DMS153 treated with DMSO at 0.1 percent for 48 hours (cell line): ENCODE results near the gene BBX.

Source experiments
- DNase-seq: peaks from one replicate; lab custom pipeline; 2025; ENCODE audit not compliant: unreplicated experiment; lab: John Stamatoyannopoulos, UW

BBX gene

DNA sequence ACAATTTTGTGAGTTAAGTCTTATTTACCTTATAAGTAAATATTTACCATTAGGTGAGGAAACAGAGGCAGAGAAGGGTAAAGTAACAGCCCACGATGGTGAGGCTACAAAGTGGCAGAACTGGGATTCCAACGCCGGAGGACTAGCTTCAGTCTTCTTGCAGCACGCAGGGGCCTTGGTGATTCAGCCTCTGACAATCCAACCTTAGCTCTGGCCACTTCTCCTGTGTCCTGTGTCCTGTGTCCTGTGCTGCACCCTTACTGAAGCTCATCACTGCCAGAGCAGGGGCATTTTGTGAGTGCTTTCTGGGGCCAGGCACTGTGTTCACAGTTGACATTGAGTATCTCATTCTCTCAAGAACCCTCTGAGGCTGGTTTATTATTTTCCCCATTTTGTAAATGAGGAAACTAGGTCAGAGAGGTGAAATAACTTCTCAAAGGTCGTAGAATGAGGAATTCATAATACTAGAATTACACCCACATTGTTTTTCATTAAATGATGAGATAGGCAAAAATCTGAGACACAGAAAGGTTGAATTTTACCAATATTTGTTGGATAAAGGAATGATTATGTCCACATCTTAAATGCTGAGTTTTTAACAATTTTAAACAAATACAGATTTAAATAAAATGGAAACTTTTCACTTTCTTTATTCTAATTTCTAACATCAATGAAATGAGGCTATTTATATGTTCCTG, 215.9 kb downstream of the BBX start:
- DNase-seq, result no peak

DNA sequence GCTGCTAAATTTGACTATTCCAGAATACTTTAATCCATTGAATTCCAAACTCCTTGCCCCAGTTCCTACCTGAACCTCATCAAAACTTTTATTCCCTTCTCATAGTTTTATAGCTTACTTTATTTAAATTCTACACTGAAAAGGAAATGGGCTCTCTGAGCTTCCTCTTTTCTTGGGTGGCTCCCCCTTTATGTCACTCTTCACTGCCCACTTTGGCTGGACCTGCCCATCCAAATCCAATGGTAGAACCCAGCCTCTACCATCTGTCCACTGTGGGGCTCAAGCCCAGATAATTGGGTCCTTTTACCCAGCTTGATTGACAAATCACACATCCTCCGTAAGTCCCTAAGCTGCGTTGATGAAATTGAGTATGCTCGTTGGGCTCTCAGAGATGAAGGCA, 216.5 kb downstream of the BBX start:
- no peak for DNase-seq

DNA sequence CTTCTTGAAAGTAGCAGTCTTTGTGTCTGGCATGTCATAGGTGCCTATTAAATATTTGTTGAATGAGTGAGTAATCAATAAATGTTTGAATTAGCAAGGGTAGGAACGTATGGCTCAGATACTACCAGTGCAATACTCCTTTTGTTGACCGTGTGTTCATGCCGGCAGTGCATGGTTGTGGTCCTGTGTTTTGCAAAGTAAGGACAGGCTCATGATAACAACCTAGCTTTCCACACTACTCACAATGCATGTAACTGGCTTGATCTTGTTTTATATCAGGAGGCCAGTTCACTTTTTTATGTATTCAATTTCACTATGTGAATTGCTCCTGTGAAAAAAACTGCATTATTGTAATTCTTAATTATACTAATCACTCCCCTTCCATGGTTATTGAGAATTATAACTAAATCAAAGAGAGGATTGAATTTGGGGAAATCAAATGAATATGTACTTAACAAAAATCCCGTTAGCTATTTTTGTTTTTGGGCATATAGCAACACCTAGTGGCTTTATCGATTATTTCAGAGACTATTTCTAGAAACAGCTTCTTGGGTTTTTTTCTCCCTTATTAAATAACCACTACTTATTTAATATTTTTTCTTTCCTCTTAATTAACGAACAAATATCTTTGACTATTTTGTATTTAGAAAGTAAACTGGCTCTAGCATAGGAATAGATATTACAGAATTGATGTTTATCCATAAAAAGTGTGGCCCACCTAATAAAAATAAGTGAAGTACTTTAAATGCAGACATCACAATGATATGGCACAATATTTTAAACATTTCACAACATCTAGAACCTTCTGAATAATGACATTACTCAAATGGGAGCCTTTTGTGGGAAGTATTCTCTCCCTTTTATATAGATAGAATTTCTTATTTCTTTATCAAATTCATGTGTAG, 218.5 kb downstream of the BBX start:
- no peak for DNase-seq

DNA sequence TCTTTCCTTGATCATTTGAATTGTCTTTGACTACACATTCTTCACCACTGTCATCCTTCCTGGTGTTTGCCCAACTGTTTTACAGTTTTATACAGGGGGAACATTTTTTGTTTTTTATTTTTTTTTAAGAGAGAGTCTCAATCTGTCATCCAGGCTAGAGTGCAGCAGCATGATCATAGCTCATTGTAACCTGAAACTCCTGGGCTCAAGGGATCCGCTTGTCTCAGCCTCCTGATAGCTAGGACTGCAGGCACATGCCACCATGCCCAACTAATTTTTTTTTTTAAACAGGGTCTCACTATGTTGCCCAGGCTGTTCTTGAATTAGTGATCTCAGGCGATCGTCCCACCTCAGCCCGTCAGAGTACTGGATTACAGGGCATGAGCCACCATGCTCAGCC, 222.6 kb downstream of the BBX start:
- no peak for DNase-seq

DNA sequence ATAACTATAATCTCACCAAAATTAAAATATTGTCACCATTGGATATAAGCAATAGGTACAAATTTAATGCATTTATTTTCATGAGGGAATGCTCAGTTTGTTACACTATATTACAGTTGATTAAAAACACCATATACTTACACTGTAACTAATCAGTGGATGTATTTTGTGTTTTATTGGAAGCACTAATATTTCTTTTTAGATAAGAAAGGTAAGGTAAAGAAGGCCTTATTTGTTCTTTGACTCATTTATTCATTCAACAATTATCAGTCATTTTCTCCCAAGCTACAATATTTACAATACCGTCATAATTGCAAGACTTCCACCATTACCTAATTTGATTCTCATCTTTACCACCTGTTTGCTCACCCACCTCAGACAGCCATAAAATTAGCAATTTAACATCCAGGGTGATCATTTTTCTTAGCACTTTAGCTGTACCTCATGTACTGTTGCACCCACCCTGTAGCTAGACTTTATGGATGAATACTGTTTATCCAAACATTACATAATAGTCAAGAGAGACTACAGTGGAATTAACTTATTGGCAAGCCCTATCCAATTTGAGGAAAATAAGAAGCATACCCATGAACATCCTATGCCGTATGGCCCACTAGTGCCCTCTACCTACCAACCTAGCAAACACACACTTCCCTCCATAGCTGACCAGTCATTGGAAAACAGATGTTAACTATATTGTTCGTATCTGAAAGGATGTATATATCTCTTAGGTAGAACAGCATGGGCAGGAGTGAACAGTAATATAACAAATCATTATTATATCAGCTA, 229.6 kb downstream of the BBX start:
- DNase-seq, result peak; percentile 20

DNA sequence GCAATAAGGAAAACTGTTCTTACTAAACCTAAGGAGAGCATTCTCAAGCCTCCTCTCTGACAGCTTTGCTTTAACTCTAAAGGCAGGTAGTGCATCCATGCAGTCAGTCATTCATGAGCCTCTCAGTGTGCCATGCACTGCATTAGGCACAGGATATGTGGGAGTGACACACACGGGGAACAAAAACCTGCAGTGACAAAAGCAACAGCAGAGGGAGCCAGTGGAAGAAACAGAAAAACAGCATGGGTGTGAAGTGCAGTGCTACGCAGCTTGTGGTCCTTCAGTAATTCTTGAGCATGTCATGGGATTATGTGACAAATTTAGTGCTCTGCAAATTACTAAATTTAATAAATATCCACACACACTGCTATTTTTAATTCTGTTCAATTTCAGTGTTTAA, 230.7 kb downstream of the BBX start:
- peak; percentile 10 for DNase-seq

DNA sequence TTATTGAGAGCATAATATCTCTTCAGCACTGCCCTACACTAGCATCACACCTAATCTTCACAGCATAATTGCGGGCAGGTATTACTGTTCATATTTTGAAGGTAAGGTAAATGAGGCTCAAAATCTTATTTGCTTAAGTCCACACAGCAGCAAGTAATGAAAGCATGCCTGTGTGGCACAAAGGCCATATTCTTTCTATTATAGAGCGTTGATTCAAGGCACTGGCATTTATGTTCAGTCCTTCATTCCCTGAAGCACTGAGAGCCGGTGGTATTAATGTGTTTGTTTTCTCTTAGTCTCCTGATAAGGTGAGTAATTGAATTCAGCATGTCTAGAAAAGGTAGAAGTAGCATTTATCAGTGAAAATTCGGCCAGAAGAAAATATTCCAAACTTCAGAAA, 231.2 kb downstream of the BBX start:
- DNase-seq, result no peak

DNA sequence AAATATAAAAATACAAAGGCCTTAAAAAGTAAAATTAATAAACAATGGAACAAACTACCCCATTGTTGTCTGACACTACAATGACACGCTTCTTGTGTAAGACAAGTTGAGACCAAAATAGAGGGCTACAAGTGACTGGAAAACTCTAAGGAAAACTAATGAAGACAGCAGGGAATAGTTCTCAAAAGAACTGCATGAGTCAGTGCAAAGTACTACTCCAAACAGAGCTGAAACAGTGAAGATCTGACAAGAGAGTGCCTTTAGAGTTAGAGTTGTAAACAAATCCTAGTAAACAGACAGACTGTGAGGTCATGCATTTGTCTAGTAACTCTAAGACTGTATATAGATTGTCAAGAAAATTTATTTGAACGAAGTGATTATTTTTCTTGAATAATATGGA, 233.9 kb downstream of the BBX start:
- no peak for DNase-seq

DNA sequence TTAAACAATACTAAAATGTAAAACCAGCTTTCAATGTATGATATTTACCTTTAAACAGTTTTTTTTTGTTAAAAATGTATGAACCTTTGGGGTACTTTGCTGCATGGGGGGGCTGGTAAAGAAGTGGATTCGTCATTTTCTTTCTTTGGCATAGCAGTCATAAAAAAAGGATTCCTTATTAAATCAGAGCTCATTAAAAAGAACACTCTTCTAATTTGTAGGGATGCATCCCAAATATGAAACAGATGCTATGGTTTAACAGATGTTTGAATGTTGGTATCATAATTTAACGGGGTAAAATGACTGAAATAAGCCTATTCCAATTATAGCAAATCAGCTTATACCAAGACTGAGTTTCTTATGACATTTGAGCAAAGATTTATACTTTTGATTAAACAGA, 234.4 kb downstream of the BBX start:
- no peak for DNase-seq

DNA sequence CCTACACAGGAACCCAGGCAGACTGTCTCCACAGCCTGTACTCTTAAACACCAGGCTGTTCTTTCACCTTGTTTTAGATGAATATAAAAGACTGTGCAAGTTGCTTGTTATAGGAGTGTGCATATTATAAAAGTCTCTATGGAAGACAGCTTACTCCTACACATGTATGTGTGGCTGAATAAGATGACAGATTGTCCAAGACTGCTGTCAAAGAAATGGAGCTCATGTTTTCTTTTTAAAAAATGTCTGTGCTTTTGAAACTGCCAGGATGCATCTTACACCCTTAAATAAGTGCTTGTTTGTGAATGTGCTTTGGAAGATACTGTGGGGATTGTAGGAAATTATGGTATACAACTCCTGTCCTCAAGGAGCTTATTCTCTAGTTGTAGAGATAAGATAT, 237.4 kb downstream of the BBX start:
- DNase-seq, result no peak

DNA sequence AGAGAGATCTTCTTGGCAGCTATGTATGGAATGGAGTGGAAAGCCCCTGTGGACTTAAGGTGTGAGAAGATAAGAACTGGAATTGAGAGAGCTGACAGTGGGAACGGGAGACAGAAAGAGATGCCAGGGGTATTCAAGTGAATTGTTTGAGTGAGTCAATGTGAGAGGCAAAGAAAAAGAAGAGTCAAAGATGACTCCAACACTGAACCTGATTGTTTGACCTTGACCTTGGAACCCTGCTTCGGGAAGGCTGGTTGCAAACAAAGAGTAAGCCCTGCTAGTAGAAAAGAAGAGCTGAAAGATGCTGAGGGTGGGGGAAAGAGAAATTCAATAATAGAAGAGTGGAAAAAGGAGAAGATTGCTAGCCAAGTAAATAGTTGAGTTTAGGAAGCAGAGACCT, 238.6 kb downstream of the BBX start:
- DNase-seq, result no peak

DNA sequence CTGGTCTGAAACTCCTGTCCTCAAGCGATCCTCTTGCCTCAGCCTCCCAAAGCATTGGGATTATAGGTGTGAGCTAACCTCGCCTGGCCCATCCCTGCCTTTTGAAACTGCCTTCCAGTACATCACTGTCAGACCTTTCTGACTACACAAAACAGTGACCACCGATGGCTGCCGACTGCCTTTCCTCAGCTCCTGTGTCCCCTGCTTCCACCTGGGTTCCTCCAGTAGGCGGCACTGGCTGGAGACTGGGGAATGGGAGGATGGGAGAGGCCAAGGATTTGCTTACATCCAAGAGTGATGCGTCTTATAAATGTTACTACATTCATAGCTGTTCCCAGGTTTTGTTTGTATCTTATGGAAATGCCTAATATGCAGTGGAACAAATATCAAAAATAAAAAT, 242.8 kb downstream of the BBX start:
- DNase-seq, result no peak

DNA sequence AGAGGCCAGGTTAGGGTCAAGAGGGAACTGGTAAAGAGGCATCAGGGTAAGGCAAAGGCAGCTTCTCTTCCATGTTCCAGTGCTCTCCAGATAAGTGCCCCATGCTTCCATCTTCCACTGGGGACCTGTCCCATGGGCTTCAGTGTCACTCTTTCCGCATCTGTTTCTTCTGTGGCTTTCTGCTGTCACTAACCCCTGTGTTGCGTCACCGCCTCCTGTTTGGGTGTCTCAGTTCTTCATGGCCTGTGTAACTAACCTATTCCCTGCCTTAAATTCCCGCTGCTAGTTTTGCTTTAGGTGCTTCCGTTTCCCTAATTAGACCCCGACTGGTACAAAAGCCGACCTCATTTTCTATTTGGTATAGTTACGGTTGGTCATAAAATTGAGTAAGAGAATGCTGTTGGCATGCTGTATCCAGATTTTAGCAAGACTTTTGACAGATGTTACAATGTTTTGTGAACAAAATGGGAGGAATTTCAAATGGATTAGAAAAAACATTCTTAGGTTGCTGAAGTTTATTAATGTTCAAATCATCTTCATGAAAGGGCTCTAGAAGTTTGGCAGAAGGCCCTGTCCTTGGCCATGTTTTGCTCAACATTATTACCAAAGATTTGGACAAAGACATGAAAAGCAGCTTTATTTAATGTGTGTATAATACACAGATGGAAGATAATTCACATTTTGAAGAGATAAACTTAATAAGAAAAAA, 245.3 kb downstream of the BBX start:
- DNase-seq, result no peak

DNA sequence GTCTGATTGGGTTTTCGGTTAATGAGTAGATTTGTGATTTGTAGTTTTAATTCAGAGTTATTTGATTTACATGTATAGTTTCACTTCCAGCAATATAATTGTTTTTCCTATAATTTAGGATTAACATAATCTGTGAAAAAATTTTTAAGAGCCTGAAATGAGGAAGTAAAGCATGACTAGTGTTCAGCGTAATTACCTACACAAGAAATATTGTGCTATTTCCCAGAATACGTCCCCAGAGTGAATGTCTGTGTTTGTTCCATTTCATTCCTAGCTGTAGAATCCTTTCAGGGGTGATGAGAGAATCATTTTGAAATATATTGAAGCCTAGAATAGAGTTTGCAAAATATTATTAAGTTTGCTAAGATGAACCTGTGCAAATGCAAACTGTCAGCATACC, 247.1 kb downstream of the BBX start:
- DNase-seq, result no peak

DNA sequence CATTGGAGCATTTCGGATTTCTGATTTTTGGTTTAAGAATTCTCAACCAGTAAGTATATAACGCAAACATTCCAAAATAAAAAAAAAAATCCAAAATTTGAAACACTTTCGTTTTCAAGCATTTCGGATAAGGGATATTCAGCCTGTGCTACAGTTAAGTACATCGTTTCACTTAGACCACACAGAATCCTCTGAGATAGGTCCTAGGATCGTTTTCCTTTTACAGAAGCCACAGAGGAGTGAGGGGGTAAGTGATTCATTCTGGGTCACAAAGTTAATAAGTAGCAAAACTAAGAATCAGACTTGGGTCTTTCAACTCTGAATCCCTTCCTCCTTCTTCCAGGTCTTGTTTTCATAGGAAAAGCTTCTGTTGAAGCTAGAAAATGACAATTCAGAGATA, 249.3 kb downstream of the BBX start:
- no peak for DNase-seq

DNA sequence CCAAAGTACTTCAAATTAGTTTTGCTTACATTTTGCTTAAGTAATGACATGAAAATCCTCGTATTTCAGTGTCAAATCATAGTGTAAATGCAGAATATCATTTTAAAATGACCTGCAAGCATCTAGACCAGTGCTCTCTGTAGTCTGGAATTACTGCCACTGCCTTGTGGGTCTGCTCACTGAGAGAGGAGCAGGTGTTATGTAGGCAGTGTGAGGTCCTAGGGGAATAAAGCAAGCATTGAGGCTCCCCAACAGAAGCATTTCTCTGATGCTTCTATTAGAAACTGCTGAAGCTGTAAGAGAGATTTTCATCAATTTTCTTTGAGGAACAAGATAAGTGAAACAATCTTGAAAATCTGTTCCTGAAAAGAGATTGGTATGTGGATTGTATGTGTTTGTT, 253.2 kb downstream of the BBX start:
- no peak for DNase-seq

DNA sequence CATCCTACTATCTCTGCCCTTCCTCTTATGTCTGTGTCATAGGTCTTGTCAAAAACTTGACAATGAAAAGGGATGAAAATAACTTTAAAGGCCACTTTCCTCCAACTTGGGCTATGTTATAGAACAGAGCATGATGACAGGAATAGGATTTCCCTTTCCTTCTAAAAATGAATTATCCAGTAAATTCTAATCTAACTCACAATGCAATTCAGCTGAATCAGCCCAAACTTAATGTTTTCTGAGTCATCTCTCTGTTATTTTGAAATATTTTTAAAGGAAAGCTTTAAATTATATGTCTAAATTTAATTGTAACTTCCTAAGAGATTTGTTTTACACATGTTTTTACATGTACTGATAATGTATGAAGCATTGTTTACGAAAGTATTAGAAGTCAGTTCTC, 258.5 kb downstream of the BBX start:
- DNase-seq, result no peak

DNA sequence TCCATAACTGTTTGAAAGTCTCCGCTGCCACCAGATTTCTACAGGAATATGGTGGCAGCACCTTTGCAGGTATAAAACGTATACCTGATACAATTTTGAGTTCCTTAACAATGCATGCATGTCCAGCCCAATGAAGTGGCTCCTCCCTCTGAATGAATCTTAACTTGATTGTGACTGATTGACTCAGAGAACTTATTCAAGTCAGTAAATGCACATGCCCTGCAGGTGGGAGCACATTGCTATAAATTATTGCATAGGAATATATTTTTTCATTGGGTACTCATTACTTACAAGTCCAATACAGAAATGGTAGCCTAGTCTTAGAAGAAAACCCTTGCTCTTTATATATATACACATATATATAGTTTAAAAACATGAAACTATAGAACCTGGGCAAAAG, 259.3 kb downstream of the BBX start:
- DNase-seq, result no peak

DNA sequence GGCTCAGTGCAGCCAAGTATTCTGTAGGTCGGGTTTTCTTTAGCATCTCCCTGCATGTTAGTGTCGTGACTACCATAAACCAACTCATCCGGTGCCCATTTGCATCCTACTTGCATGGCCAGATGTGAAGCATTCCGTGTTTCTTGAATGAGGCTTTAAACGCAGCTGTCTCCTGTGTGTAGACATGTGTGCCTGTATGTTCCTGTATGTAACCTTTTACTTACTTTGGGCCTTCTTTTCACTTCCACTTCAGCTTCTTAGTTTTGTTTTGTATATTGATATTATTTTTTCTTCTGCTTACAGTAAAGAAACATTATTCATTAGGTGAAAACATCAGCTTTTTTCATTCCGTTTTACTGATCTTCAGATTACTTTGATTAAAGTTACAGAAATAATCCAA, 267.9 kb downstream of the BBX start:
- no peak for DNase-seq

DNA sequence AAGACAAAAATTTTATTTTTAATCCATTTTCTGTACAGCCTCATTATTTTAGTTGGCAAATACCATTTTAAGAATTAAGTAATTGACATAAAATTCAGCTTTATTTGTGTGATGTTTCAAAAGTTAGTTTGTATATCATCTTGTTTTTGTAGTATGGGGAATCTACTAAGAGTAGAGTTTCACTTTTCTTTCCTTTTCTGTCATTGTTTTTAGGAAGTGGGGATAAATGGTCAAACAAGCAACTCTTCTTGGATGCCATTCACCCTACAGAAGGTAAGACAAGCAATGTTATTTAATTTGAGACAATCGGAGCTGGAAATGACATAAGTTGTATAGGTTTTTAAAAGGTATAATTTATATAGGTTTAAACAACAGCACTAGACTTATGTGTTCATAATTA, 268.3 kb downstream of the BBX start:
- DNase-seq, result no peak

DNA sequence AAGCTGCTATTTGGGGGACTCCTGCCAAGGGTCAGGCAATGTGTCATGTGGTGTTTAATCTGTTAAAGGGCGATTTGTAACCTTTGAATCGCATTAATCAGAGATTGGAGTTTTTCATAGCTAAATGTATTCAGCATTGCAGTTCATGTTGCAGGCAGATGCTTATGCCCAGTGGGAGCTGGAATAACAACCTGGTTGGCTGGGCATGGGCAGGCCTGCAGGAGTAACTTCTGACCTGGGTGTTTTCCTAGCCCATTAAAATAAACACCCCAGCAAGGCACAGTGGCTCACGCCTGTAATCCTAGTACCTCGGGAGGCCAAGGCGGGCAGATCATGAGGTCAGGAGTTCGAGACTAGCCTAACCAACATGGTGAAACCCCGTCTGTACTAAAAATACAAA, 268.7 kb downstream of the BBX start:
- DNase-seq, result no peak
